OCI-LY1 (cell line): ENCODE data around the gene GATA6.

Experiments used
- H2AFZ ChIP-seq: fragments of 200-600 bp; sonication (generic), shearing (Covaris generic); 2 replicates; pipeline ENCODE4 v1.6.0; 2014; ENCODE audit warnings: antibody characterized with exemption, mild to moderate bottlenecking, low read length
- H3F3A ChIP-seq: fragments of 200-600 bp; sonication (generic), shearing (Covaris generic); 2 replicates; pipeline ENCODE4 v1.6.0; 2014; ENCODE audit warnings: mild to moderate bottlenecking, antibody characterized with exemption, low read length, moderate library complexity; ENCODE audit not compliant: insufficient read depth
- H3K27ac ChIP-seq: fragments of 200-600 bp; sonication (generic); 2 replicates; pipeline ENCODE4 v1.5.1; 2014; ENCODE audit warnings: low read length, mixed run types, mild to moderate bottlenecking, low read depth; ENCODE audit not compliant: poor library complexity, severe bottlenecking
- H3K27me3 ChIP-seq: fragments of 200-600 bp; sonication (generic); 2 replicates; pipeline ENCODE4 v1.6.0; 2014; ENCODE audit warnings: antibody characterized with exemption, mild to moderate bottlenecking, low read length, moderate library complexity; ENCODE audit not compliant: insufficient read depth
- H3K36me3 ChIP-seq: fragments of 200-600 bp; sonication (generic); 2 replicates; pipeline ENCODE4 v1.6.1; 2014; ENCODE audit warnings: mild to moderate bottlenecking, antibody characterized with exemption, low read length, moderate library complexity, mixed read lengths; ENCODE audit not compliant: insufficient read depth
- H3K4me1 ChIP-seq: fragments of 200-600 bp; sonication (generic); 2 replicates; pipeline ENCODE4 v1.5.1; 2014; ENCODE audit warnings: mild to moderate bottlenecking, low read length, moderate library complexity; ENCODE audit not compliant: insufficient read depth, severe bottlenecking
- H3K4me2 ChIP-seq: fragments of 200-600 bp; sonication (generic), shearing (Covaris generic); 2 replicates; pipeline ENCODE4 v1.6.1; 2014; ENCODE audit warnings: low read length
- H3K4me3 ChIP-seq: fragments of 200-600 bp; sonication (generic); 2 replicates; pipeline ENCODE4 v1.5.1; 2014; ENCODE audit warnings: low read length, low read depth, mild to moderate bottlenecking, mixed read lengths; ENCODE audit not compliant: poor library complexity, severe bottlenecking
- H3K79me2 ChIP-seq: fragments of 200-600 bp; shearing (Covaris generic); 2 replicates; pipeline ENCODE4 v1.6.1; 2016; ENCODE audit warnings: mixed run types, low read length, mixed read lengths; ENCODE audit not compliant: insufficient read depth
- H3K9ac ChIP-seq: fragments of 200-600 bp; sonication (generic), shearing (Covaris generic); 2 replicates; pipeline ENCODE4 v1.6.1; 2014; ENCODE audit warnings: mild to moderate bottlenecking, low read length, mixed read lengths
- H3K9me2 ChIP-seq: fragments of 200-600 bp; sonication (generic), shearing (Covaris generic); 2 replicates; pipeline ENCODE4 v1.6.1; 2014; ENCODE audit warnings: low read depth, mild to moderate bottlenecking, low read length, mixed read lengths
- H3K9me3 ChIP-seq: fragments of 200-600 bp; shearing (Covaris generic); 2 replicates; pipeline ENCODE4 v1.6.1; 2014; ENCODE audit warnings: low read length, mixed read lengths
- H4K20me1 ChIP-seq: fragments of 200-600 bp; sonication (generic), shearing (Covaris generic); 2 replicates; pipeline ENCODE4 v1.6.0; 2016; ENCODE audit warnings: mild to moderate bottlenecking, low read length; ENCODE audit not compliant: insufficient read depth
- EZH2 ChIP-seq: fragments of 200-600 bp; sonication (generic), shearing (Covaris generic); IDR thresholded peaks from 2 replicates; pipeline ENCODE4 v1.8.0; 2017; ENCODE audit warnings: borderline replicate concordance, mixed run types, mild to moderate bottlenecking, antibody characterized with exemption, low read length, moderate library complexity, mixed read lengths
- TF ChIP-seq, protein P1 (sequence below): fragments of 200-600 bp; sonication (generic), shearing (Covaris generic); IDR thresholded peaks from 2 replicates; pipeline ENCODE4 v1.5.1; 2017; ENCODE audit warnings: mild to moderate bottlenecking, antibody characterized with exemption, low read length, moderate library complexity, mixed read lengths

The GATA6 gene

DNA sequence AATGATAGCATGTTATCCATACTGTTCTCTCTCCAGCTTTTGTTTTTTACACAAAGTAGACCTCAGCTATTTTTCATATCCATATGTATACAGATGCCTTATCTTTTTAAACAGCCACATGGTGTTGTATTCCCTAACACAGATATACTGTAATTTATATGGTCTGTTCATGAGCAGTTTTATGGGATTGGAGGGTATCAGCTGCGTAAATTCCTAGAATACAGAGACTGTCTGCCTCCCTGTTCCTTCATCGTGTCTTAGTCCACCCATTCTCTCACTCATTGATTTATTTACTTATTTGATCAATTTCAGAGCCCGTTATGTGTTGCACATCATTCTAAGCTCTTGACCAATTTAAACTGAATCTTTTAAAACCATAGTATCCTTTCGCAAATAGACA, 80.6 kb downstream of the GATA6 start:
- no peaks in the 10 kb centered on the region for H3K27me3 ChIP-seq
- H3K27ac ChIP-seq = no peak overlapping the region
- H3K4me1 ChIP-seq = no peaks in the 10 kb centered on the region
- H3K79me2 ChIP-seq = no peaks in the 10 kb centered on the region
- no peak overlapping the region for H3K9ac ChIP-seq
- H2AFZ ChIP-seq = no peak overlapping the region
- no peaks in the 10 kb centered on the region for H4K20me1 ChIP-seq
- H3K9me3 ChIP-seq = no peaks in the 10 kb centered on the region
- TF ChIP-seq, protein P1, sequence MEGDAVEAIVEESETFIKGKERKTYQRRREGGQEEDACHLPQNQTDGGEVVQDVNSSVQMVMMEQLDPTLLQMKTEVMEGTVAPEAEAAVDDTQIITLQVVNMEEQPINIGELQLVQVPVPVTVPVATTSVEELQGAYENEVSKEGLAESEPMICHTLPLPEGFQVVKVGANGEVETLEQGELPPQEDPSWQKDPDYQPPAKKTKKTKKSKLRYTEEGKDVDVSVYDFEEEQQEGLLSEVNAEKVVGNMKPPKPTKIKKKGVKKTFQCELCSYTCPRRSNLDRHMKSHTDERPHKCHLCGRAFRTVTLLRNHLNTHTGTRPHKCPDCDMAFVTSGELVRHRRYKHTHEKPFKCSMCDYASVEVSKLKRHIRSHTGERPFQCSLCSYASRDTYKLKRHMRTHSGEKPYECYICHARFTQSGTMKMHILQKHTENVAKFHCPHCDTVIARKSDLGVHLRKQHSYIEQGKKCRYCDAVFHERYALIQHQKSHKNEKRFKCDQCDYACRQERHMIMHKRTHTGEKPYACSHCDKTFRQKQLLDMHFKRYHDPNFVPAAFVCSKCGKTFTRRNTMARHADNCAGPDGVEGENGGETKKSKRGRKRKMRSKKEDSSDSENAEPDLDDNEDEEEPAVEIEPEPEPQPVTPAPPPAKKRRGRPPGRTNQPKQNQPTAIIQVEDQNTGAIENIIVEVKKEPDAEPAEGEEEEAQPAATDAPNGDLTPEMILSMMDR = no peak
- TF ChIP-seq EZH2 = no peak
- H3K4me2 ChIP-seq = no peak overlapping the region
- no peaks in the 10 kb centered on the region for H3K36me3 ChIP-seq
- no peaks in the 10 kb centered on the region for H3K9me2 ChIP-seq
- H3F3A ChIP-seq = no peaks in the 10 kb centered on the region
- H3K4me3 ChIP-seq = no peak overlapping the region

DNA sequence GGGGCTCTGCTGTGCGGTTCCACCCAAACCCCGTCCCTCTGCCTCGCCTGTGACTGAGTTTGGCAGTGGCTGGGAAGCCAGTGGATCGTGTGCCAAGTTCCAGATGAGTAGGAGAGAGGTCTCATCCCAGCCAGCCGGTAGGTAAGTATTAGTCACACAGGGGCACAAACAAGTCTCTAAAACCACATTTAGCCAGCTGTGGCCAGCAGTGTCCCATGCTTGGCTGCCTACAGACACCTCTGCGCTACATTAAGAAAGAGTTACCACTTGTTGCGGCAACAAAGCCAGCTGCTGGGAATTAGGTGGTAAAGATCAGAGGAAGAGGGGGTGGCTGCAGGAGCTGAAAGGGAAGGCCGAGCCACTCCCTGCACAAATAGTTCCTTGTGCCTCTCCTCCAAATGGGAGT, 81.2 kb downstream of the GATA6 start:
- Histone ChIP-seq H3K79me2 (no peaks in the 10 kb centered on the region), H3K4me2 (no peak overlapping the region), H3K9me2 (no peaks in the 10 kb centered on the region), H3K36me3 (no peaks in the 10 kb centered on the region), H3F3A (no peaks in the 10 kb centered on the region), H3K4me3 (no peak overlapping the region), H4K20me1 (no peaks in the 10 kb centered on the region), H2AFZ (no peak overlapping the region), H3K27me3 (no peaks in the 10 kb centered on the region), H3K4me1 (no peaks in the 10 kb centered on the region), H3K9me3 (no peaks in the 10 kb centered on the region), H3K9ac (no peak overlapping the region), H3K27ac (no peak overlapping the region)
- TF ChIP-seq, protein P1 = no peak
- no peak for TF ChIP-seq EZH2
